ENCODE measurements around the gene TMEM141.
A peak's percentile ranks its signal among the peaks of the same experiment; 100 is the strongest.
"Not testable (repeated sequence)": the region's sequence is repeated elsewhere in the genome, so short reads cannot be mapped to it uniquely, and the experiment has no call there.

The TMEM141 gene

GRCh38 chr9:136840140-136840876 is 49.2 kb downstream of the TMEM141 start:
- DNase-seq (ENCODE audit: low read depth) = no peak
- no peak overlapping the region for H3K4me3 ChIP-seq (replicated peaks; ENCODE audit: low read depth, low read length)
- no peak for TF ChIP-seq CTCF (IDR thresholded peaks at IDR 0.05; ENCODE audit: low read length, missing control alignments)

DNA sequence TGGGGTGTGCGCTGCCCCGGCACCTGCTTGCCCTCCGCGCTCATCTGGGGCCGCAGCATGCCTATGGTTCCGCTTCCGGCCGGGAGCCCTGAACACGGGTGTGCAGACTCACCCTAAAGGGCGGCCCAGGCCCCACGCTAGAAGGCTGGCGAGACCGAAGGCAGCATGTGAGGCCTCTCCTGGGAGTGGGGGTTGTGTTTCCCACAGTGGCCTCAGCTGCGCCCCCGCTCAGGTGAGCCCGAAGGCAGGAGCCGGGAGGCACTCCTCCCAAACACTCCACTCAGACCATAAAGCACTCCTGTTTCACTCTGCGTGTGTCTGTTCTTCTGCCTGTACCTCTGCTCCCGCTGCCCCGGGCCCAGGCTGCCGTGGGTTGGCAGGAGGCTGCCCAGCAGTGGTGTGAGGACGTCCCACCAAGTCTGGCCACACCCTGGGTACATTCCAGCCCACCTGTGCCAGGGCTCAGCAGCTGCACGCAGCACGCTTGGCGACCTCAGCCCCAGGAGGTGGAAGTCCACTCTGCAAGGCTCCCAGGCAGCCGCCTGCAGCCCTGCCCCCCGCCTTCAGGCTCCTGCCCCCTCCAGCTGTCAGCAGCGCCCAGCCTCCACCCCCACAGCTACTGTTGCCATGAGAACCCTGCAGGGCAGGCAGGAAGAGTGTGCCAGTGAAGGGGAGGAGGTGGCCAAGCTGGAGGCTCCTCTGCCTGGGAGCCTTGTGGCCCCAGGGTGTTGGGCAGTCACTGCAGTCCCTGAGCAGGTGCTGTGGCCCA is 49.9 kb downstream of the TMEM141 start:
- peak; percentile 44 for DNase-seq (ENCODE audit: low read depth)
- no peak overlapping the region for H3K4me3 ChIP-seq (replicated peaks; ENCODE audit: low read depth, low read length)
- no peak for TF ChIP-seq CTCF (IDR thresholded peaks at IDR 0.05; ENCODE audit: low read length, missing control alignments)

DNA sequence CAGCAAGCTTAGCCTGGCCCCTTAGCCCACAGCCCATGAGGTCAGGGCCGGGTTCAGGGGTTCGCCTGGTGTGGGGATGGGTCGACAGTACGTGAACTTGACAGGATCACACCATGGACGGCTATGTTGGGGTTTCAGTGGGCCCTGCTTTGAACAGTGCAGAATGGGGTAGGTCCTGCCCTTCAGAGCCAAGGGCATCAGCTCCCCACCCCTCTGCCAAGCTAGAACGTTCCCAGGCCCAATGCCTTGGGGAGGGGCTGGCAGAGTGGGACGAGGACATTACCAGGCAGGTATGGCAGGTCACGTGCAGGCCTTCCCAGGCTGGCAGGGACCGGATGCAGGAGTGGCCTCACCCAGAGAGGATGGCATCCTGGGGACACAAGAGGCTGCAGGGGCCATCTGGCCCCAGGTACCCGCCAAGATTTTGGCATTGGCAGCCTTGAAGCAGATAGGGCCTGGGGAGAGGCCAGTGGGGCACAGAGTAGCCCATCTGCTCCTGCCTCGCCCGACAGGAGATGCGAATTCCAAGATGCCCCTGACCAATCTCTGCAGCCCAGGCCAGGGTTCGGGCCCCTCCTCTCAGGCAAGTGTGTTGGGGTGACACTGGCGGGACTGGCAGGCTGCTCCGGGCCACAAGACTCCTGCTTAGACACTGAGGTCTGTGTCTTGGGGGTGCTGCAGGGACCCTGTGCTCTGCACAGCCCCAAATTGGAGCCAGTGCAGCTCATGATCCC is 50.7 kb downstream of the TMEM141 start:
- not testable (repeated sequence) for DNase-seq (ENCODE audit: low read depth); H3K4me3 ChIP-seq (replicated peaks; ENCODE audit: low read depth, low read length)

- DNase-seq (ENCODE audit: low read depth) = peak; percentile 77
- peak; percentile 74 for TF ChIP-seq CTCF (IDR thresholded peaks at IDR 0.05; ENCODE audit: low read length, missing control alignments)
- H3K4me3 ChIP-seq (replicated peaks; ENCODE audit: low read depth, low read length) = peak within 1 kb of the TSS; percentile 54
Measured at GRCh38 chr9:136842380-136842948, 51.3 kb downstream of the TMEM141 start, which contains the start of gene AJM1. Gene AJM1 (plus strand): TSS chr9:136842478. CDS start chr9:136844415, 1,937 bp downstream.
